ENCODE results near the gene LSG1.

DNA sequence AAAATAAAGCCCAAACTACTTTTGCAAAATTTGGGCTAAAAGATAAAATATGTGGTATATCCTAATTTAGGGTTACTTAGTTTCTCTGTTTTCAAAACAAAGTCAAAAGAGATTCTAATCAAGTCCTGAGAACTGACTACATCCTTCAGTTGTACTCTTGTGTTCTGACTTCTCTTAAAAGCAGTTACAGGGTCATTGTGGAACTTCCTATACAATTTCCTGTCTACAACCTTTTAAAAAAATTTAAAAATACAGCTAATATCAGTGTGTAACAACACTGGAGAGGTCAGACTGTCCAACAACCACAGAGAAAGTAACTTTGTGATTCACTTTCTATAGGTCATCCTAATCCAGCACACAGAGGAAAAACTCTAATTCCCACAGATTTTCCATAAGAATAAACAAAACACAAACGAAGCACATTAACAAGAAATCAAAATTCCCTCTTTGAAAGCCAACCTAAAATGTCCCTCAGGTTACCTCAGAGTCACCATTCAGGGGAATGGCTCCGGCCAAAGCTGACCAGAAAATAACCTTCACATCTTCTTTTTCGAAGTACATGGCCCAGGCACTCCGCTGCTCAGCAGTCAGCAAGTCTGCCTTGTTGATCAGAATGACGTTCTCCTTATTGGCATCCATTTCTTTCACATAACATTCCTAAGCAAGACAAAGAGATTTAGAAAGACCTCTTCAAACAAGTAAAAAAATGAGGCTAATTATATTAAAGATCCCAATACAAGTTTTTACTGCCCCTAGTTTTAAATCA, 13.3 kb downstream of the LSG1 start:
- TF ChIP-seq ETS1 (conservative IDR thresholded peaks at IDR 0.05; ENCODE audit: control insufficient read depth, low read depth, low read length) (no peak), ZBED1 (IDR thresholded peaks at IDR 0.05) (no peak), GABPA (tag; conservative IDR thresholded peaks at IDR 0.05; ENCODE audit: low read depth) (no peak), MIER1 (IDR thresholded peaks at IDR 0.05; ENCODE audit: low read depth) (no peak)

Measured in K562 (cell line).